GM19193 (cell line): Measurements from ENCODE around the gene VARS2.
A peak's percentile ranks its signal among the peaks of the same experiment; 100 is the strongest.

Experiments
- POLR2A ChIP-seq: IDR thresholded peaks from 4 replicates; pipeline ENCODE4 v1.6.1; 2011; ENCODE audit not compliant: insufficient read depth, insufficient read length; ENCODE audit errors: extremely low read depth

Gene VARS2

GRCh38 chr6:30935018-30935417, 21.0 kb downstream of the VARS2 start:
- TF ChIP-seq POLR2A: no peak

GRCh38 chr6:30937265-30937664, 23.2 kb downstream of the VARS2 start:
- TF ChIP-seq POLR2A: no peak

GRCh38 chr6:30938730-30939129, 24.7 kb downstream of the VARS2 start:
- no peak for TF ChIP-seq POLR2A

- TF ChIP-seq POLR2A: no peak
Observed at GRCh38 chr6:30939473-30939872, 25.4 kb downstream of the VARS2 start.

GRCh38 chr6:30940361-30940986, 26.4 kb downstream of the VARS2 start, which contains the start of gene MUCL3:
MUCL3 (plus strand) TSS chr6:30940973; CDS start chr6:30941000, 27 bp downstream.
- no peak for TF ChIP-seq POLR2A

GRCh38 chr6:30942338-30943060, 28.5 kb downstream of the VARS2 start:
- TF ChIP-seq POLR2A: no peak

- TF ChIP-seq POLR2A: no peak
Observed at GRCh38 chr6:30944051-30944450, 30.0 kb downstream of the VARS2 start.

- TF ChIP-seq POLR2A: no peak
Observed at GRCh38 chr6:30945281-30945680, 31.2 kb downstream of the VARS2 start.

- TF ChIP-seq POLR2A: no peak
Observed at GRCh38 chr6:30947231-30947630, 33.2 kb downstream of the VARS2 start.

GRCh38 chr6:30948811-30949210, 34.8 kb downstream of the VARS2 start:
- TF ChIP-seq POLR2A: no peak

- TF ChIP-seq POLR2A: no peak
Observed at GRCh38 chr6:30951907-30952469, 38.0 kb downstream of the VARS2 start.

GRCh38 chr6:30954631-30955366, 40.8 kb downstream of the VARS2 start:
- no peak for TF ChIP-seq POLR2A

- peak; percentile 76 for TF ChIP-seq POLR2A
Observed at GRCh38 chr6:30955367-30956042, 41.5 kb downstream of the VARS2 start.

- TF ChIP-seq POLR2A: no peak
Observed at GRCh38 chr6:30957716-30958115, 43.7 kb downstream of the VARS2 start.
